NCI-H446 treated with DMSO at 0.1 percent for 48 hours (cell line): ENCODE results near the gene ABCA2.

Source experiments
- DNase-seq: peaks from one replicate; lab custom pipeline; 2025; lab: John Stamatoyannopoulos, UW

The ABCA2 gene

DNA sequence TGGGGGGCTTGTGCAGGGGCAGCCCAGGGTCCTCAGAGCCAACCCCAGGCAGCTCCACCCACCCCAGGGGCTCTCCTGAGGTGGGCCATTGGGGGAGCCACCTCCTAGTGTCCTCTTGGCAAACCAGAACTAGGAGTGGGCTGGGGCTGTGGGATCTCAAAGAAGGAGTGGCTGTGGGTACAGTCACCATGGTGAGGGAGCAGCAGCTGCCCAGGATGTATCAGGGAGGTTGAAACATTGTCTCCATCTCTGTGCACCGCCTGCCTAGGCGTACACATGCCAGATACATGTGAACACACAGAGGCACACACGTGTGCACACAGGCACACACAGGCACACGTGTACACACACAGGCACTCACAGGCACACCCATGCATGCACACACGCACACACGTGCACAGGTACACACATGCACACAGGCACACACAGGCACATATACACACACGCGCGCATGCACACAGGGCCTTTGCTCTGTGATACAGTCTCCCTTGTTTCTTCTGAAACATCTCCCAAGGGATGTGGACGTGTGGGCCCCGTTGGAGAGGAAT, 65.3 kb downstream of the ABCA2 start:
- no peak for DNase-seq

- no peak for DNase-seq
Measured at GRCh38 chr9:136962163-136962562, 65.9 kb downstream of the ABCA2 start.

DNA sequence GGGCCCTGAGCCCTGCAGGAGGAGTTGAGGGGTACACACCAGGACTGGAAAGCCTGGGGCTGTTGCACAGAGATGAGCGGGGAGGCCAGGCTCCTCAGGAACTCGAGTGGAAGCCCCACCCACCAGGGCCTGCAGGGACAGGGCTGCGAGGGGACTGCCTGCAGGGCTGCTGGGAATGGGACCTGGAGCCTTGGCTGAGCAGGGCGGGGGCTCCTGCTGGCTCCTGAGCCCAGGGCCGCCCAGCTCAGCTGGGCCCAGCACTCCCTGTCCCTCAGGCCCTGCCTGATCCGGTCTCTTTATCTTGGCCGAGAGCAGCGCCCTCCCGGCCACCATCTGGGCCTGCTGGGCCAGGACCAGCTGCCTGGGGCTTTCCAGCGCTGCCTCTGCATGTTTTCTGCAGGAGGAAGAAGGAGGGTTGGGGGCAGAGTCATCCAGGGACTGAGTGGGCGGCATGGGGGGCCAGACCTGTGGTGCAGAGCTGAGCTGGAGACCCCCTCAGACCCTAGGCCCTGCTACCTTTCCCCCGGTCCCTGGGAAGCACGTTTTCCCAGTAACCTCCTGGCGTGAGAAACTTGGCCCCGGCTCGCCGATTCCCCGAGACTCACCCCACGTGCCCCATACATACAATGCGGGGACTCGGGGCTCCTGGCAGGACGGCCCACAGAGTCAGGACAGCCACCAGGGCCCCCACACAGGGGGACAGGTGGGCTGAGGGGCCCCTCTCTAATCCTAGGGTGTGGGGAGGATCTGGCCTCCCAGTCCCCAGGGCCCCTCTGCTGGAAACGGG, 66.6 kb downstream of the ABCA2 start:
- no peak for DNase-seq

DNA sequence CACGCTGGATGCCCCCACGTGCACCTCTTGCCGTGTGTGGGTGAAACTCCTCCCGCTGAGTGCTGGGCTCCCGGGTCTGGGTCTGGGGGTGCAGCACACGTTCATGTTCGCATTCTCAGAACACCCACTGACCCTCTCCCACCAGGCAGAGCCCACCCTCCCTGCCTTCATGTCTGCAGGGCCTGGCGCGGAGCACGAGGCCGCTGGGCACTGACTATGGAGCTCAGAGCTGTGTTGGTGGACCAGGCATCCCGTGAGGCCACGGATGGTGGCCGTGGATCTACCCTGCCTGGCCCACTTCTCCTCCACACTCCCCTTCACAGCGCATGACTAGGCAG, 67.1 kb downstream of the ABCA2 start:
- no peak for DNase-seq

- no peak for DNase-seq
Measured at GRCh38 chr9:136960212-136960937, 67.7 kb downstream of the ABCA2 start.

DNA sequence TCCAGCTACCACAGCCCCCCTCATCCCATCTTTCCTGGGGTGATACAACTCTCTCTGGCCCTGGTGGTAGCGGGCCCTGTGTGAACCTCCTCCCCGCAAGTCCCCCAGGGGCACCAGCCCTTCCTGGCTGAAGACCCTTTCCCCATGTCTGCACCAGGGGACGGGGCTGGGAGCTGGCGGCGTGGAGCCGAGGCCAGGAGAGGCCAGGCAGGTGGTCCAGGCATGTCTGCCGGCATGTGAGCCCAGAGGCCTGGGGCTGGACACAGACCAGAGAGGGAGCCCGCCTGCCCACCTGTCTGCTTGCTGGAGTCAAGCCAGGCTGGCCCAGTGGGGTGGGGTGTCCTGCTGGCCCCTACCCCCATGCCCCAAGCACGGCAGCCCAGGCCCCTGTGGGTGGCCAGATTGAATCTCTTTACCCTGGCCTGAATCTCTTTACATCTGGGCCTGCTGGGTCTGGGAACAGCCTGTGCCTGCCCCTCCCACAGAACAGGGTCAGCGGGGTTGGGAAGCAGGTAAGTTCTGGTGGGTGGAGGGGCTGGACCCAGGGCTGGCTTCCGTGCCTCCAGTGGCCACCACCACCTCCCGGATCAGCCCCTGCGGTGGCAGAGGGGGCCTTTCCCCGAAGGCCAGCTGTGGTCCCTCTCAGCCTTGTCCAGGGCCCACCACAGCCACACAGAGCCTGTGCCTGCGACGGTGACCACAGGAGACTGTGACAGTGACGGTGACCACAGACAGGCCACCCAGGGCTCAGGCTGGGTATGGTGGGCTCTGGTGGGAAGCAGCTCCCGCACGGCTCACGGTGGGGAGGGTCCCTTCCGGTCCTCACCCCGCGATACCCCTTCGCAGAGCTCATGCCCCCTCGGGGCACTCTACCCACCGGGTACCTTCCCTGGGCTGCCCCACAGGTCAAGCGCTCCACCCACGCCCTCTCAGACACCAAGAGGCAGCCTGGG, 68.9 kb downstream of the ABCA2 start:
- DNase-seq = no peak

- no peak for DNase-seq
Measured at GRCh38 chr9:136958473-136958872, 69.6 kb downstream of the ABCA2 start.

- DNase-seq = no peak
Measured at GRCh38 chr9:136957901-136958300, 70.1 kb downstream of the ABCA2 start.

GRCh38 chr9:136957461-136957860, 70.6 kb downstream of the ABCA2 start:
- DNase-seq = no peak
